HepG2 (cell line): ENCODE data around the gene MAN1B1. TPM values are rescaled to one million over a fixed set of nuclear protein-coding genes. Genes with fewer than 3 reads are reported as not detected.
A peak's percentile ranks its signal among the peaks of the same experiment; 100 is the strongest.

ENCODE experiments used
- ATAD3A ChIP-seq: sonication (generic); formaldehyde crosslinking; IDR thresholded peaks from 2 replicates; pipeline ENCODE4 v1.4.0; 2020; ENCODE audit warnings: missing genetic modification reagents
- EHMT2 ChIP-seq: fragments of 200-600 bp; sonication (generic); IDR thresholded peaks from 2 replicates; pipeline ENCODE4 v1.7.0; 2017; ENCODE audit warnings: antibody characterized with exemption, low read depth, low read length, borderline replicate concordance
- FOXK1 ChIP-seq: sonication (generic); formaldehyde crosslinking; IDR thresholded peaks from 2 replicates; pipeline ENCODE4 v1.4.0; 2020; ENCODE audit warnings: low read depth, missing genetic modification reagents, borderline replicate concordance
- NFKB2 ChIP-seq: sonication (generic); formaldehyde crosslinking; IDR thresholded peaks from 2 replicates; pipeline ENCODE4 v1.4.0; 2020; ENCODE audit warnings: missing genetic modification reagents, borderline replicate concordance
- NKX3-1 ChIP-seq: sonication (generic); formaldehyde crosslinking; IDR thresholded peaks from 2 replicates; pipeline ENCODE4 v1.5.0; 2020; ENCODE audit warnings: missing genetic modification reagents
- SRSF9 ChIP-seq: fragments of 200-400 bp; formaldehyde crosslinking; IDR thresholded peaks from 2 replicates; pipeline ENCODE4 v1.6.1; 2018; ENCODE audit warnings: borderline replicate concordance, mild to moderate bottlenecking, low read depth, low read length; ENCODE audit not compliant: insufficient read depth, poor library complexity, severe bottlenecking
- U2AF1 ChIP-seq: fragments of 200-400 bp; formaldehyde crosslinking; optimal IDR thresholded peaks from 2 replicates; pipeline ENCODE3; 2017; ENCODE audit warnings: mild to moderate bottlenecking, low read depth, low read length
- YY1 ChIP-seq: IDR thresholded peaks from 2 replicates; pipeline ENCODE4 v1.6.1; 2011; ENCODE audit warnings: low read length, low read depth, moderate library complexity, mild to moderate bottlenecking; ENCODE audit not compliant: insufficient read depth, insufficient replicate concordance
- ZNF33B ChIP-seq: sonication (generic); formaldehyde crosslinking; IDR thresholded peaks from 2 replicates; pipeline ENCODE4 v1.5.1; 2020; ENCODE audit warnings: mild to moderate bottlenecking, missing genetic modification reagents
- ZNF549 ChIP-seq: sonication (generic); formaldehyde crosslinking; IDR thresholded peaks from 2 replicates; pipeline ENCODE4 v1.5.0; 2020; ENCODE audit warnings: missing genetic modification reagents
- ZNF83 ChIP-seq: sonication (generic); formaldehyde crosslinking; IDR thresholded peaks from 2 replicates; pipeline ENCODE4 v1.4.0; 2020; ENCODE audit warnings: missing genetic modification reagents, mild to moderate bottlenecking, borderline replicate concordance
- ZSCAN9 ChIP-seq: IDR thresholded peaks from 2 replicates; pipeline ENCODE4 v1.6.1; 2016; ENCODE audit warnings: borderline replicate concordance
- polyA plus RNA-seq, 8 experiments: library from polyadenylated mRNA; depleted of rRNA in 3 of 8; stranded (reverse) in 7 of 8; unstranded in 1 of 8; fragments of >200 nt; fragmentation: Illumina TruSeq in 4 of 8; extraction: Trizol in 4 of 8; gene quantifications; 2 replicates each; pipeline versions ENCODE4 v1.2.1 to v1.2.3, GENCODE V29; 2011 to 2016; ENCODE audit warnings: low read depth in 4 of 8, missing spikeins in 1 of 8, mixed read lengths in 1 of 8; ENCODE audit not compliant: insufficient read depth in 1 of 8
- total RNA-seq, 5 experiments: library from RNA; depleted of rRNA; stranded (reverse); fragments of >200 nt; fragmentation: Illumina TruSeq; extraction: Trizol; gene quantifications; 2 replicates each; pipeline ENCODE4 v1.2.3, GENCODE V29; 2016; ENCODE audit warnings: low read depth in 1 of 5
- TF ChIP-seq, protein P1 (sequence below): sonication (generic); formaldehyde crosslinking; IDR thresholded peaks from 2 replicates; pipeline ENCODE4 v1.4.0; 2020; ENCODE audit warnings: low read depth, mild to moderate bottlenecking, missing genetic modification reagents
- TF ChIP-seq, protein P2 (sequence below): sonication (generic); formaldehyde crosslinking; IDR thresholded peaks from 2 replicates; pipeline ENCODE4 v1.4.0; 2020; ENCODE audit warnings: missing genetic modification reagents
- TF ChIP-seq, protein P3 (sequence below): IDR thresholded peaks from 2 replicates; pipeline ENCODE4 v1.6.1; 2016; ENCODE audit warnings: control low read depth
- TF ChIP-seq, protein P4 (sequence below): sonication (generic); IDR thresholded peaks from 2 replicates; pipeline ENCODE4 v1.6.1; 2016; ENCODE audit warnings: low read depth, borderline replicate concordance
- TF ChIP-seq, protein P5 (sequence below): sonication (generic); formaldehyde crosslinking; IDR thresholded peaks from 2 replicates; pipeline ENCODE4 v1.5.1; 2020; ENCODE audit warnings: missing genetic modification reagents, mild to moderate bottlenecking, borderline replicate concordance
- TF ChIP-seq, protein P6 (sequence below): sonication (generic); formaldehyde crosslinking; IDR thresholded peaks from 2 replicates; pipeline ENCODE4 v1.4.0; 2020; ENCODE audit warnings: mild to moderate bottlenecking, missing genetic modification reagents

The MAN1B1 gene
- total and polyA plus RNA-seq, 2 of the 13 experiments (the other 11 are each of a cell fraction or from before 2014, with no cell fraction given): 48.9 to 59.5 TPM

DNA sequence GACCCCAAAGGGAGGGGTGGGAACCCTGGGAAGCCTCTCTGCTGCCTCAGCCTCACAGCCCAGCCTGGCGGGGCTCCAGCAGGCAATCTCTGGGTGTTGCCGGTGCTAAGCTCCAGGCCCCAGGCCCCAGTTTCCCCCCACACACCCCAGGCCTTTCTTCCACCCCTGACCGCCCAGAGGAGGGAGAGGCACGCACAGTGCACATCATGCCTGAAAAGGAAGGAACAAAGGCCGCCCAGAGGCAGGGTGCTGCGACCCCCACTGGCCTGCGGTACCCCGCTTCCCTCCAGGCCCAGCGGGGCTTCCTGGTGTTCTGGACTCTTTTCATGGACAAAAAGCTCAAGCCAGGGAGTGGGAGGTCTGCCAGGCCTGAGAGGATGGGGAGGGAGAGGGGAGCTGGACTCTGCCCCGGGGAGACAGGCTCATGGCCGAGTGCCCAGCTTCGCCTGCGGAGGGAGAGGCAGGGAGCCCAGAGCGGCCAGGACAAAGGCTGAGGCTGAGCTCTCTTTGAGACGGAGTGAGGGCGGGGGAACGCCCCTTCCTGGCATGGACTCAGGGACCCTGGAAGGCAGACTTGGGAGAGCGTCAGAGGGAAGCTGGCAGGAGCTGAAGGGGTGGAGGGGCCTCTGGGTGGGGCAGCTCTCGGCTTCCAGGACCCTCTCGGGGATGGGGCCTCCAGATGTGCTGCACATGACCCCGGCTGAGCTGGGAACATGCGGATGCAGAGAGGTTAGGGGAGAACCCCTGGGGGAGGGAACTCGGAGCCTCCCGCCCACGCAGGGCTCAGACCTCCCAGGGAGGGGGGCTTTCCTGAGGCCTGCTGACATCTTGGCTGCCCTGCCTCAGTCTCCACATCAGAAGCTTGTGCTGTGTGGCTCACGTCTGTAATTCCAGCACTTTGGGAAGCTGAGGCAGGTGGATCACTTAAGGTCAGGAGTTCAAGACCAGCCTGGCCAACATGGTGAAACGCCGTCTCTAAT lies 31.1 kb upstream of the MAN1B1 start (continued):
- TF ChIP-seq, protein P1, sequence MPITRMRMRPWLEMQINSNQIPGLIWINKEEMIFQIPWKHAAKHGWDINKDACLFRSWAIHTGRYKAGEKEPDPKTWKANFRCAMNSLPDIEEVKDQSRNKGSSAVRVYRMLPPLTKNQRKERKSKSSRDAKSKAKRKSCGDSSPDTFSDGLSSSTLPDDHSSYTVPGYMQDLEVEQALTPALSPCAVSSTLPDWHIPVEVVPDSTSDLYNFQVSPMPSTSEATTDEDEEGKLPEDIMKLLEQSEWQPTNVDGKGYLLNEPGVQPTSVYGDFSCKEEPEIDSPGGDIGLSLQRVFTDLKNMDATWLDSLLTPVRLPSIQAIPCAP (CRISPR knock-in tag): no peak
- TF ChIP-seq, protein P2, sequence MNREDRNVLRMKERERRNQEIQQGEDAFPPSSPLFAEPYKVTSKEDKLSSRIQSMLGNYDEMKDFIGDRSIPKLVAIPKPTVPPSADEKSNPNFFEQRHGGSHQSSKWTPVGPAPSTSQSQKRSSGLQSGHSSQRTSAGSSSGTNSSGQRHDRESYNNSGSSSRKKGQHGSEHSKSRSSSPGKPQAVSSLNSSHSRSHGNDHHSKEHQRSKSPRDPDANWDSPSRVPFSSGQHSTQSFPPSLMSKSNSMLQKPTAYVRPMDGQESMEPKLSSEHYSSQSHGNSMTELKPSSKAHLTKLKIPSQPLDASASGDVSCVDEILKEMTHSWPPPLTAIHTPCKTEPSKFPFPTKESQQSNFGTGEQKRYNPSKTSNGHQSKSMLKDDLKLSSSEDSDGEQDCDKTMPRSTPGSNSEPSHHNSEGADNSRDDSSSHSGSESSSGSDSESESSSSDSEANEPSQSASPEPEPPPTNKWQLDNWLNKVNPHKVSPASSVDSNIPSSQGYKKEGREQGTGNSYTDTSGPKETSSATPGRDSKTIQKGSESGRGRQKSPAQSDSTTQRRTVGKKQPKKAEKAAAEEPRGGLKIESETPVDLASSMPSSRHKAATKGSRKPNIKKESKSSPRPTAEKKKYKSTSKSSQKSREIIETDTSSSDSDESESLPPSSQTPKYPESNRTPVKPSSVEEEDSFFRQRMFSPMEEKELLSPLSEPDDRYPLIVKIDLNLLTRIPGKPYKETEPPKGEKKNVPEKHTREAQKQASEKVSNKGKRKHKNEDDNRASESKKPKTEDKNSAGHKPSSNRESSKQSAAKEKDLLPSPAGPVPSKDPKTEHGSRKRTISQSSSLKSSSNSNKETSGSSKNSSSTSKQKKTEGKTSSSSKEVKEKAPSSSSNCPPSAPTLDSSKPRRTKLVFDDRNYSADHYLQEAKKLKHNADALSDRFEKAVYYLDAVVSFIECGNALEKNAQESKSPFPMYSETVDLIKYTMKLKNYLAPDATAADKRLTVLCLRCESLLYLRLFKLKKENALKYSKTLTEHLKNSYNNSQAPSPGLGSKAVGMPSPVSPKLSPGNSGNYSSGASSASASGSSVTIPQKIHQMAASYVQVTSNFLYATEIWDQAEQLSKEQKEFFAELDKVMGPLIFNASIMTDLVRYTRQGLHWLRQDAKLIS (CRISPR knock-in tag): no peak
- TF ChIP-seq ZSCAN9 (CRISPR knock-in tag) (no peak), YY1 (peak; percentile 57), EHMT2 (no peak), ATAD3A (no peak), ZNF549 (CRISPR knock-in tag) (no peak), U2AF1 (no peak), NKX3-1 (CRISPR knock-in tag) (no peak), SRSF9 (no peak), NFKB2 (CRISPR knock-in tag) (0 out of 2 replicates have a peak, but pooled peaks have one; percentile 28), FOXK1 (no peak), ZNF33B (CRISPR knock-in tag) (no peak), ZNF83 (CRISPR knock-in tag) (no peak)
- TF ChIP-seq, protein P3, sequence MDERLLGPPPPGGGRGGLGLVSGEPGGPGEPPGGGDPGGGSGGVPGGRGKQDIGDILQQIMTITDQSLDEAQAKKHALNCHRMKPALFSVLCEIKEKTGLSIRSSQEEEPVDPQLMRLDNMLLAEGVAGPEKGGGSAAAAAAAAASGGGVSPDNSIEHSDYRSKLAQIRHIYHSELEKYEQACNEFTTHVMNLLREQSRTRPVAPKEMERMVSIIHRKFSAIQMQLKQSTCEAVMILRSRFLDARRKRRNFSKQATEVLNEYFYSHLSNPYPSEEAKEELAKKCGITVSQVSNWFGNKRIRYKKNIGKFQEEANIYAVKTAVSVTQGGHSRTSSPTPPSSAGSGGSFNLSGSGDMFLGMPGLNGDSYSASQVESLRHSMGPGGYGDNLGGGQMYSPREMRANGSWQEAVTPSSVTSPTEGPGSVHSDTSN (CRISPR knock-in tag): no peak
- TF ChIP-seq, protein P4, sequence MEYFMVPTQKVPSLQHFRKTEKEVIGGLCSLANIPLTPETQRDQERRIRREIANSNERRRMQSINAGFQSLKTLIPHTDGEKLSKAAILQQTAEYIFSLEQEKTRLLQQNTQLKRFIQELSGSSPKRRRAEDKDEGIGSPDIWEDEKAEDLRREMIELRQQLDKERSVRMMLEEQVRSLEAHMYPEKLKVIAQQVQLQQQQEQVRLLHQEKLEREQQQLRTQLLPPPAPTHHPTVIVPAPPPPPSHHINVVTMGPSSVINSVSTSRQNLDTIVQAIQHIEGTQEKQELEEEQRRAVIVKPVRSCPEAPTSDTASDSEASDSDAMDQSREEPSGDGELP: no peak
- TF ChIP-seq, protein P5, sequence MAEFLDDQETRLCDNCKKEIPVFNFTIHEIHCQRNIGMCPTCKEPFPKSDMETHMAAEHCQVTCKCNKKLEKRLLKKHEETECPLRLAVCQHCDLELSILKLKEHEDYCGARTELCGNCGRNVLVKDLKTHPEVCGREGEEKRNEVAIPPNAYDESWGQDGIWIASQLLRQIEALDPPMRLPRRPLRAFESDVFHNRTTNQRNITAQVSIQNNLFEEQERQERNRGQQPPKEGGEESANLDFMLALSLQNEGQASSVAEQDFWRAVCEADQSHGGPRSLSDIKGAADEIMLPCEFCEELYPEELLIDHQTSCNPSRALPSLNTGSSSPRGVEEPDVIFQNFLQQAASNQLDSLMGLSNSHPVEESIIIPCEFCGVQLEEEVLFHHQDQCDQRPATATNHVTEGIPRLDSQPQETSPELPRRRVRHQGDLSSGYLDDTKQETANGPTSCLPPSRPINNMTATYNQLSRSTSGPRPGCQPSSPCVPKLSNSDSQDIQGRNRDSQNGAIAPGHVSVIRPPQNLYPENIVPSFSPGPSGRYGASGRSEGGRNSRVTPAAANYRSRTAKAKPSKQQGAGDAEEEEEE (CRISPR knock-in tag): no peak
- TF ChIP-seq, protein P6, sequence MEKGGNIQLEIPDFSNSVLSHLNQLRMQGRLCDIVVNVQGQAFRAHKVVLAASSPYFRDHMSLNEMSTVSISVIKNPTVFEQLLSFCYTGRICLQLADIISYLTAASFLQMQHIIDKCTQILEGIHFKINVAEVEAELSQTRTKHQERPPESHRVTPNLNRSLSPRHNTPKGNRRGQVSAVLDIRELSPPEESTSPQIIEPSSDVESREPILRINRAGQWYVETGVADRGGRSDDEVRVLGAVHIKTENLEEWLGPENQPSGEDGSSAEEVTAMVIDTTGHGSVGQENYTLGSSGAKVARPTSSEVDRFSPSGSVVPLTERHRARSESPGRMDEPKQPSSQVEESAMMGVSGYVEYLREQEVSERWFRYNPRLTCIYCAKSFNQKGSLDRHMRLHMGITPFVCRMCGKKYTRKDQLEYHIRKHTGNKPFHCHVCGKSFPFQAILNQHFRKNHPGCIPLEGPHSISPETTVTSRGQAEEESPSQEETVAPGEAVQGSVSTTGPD: no peak
